ENCODE measurements around the gene ANXA6.

The ANXA6 gene

DNA sequence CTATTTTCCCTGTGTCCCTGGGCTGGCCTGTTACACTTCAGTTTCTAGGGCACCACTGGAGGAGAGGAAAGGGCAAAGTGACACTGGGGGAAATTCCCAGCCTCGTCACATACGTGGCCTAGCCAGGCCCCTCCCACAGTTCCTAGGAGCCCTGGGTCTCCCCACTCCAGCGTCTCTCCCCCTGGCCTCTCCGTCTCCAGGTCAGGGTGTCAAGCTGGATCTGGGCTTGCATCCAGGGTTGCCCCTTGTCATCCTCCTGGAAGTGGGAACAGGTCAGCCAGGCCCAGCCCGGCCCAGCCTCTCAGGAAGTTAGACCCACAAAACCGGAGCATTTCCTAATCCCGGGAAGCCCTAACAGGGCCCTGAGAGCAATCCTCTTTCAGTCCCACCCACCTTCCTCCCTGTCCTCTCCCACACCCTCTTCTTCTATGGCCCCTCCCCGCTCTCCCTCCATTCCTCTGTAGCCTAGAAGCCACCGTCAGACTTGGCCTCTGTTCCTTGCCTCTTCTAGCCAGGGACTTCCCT is 72.0 kb downstream of the ANXA6 start:
- Mint-ChIP-seq H3K27me3 (ENCODE audit: low read depth, poor library complexity) (peaks cover 7% of the 10 kb centered on the region), H3K27ac (no peak overlapping the region), H3K4me1 (peaks cover 33% of the 10 kb centered on the region), H3K9me3 (no peaks in the 10 kb centered on the region), H3K36me3 (ENCODE audit: low read depth) (no peaks in the 10 kb centered on the region), H3K4me3 (no peak overlapping the region)
- DNase-seq, result no peak
- TF ChIP-seq, protein P1, sequence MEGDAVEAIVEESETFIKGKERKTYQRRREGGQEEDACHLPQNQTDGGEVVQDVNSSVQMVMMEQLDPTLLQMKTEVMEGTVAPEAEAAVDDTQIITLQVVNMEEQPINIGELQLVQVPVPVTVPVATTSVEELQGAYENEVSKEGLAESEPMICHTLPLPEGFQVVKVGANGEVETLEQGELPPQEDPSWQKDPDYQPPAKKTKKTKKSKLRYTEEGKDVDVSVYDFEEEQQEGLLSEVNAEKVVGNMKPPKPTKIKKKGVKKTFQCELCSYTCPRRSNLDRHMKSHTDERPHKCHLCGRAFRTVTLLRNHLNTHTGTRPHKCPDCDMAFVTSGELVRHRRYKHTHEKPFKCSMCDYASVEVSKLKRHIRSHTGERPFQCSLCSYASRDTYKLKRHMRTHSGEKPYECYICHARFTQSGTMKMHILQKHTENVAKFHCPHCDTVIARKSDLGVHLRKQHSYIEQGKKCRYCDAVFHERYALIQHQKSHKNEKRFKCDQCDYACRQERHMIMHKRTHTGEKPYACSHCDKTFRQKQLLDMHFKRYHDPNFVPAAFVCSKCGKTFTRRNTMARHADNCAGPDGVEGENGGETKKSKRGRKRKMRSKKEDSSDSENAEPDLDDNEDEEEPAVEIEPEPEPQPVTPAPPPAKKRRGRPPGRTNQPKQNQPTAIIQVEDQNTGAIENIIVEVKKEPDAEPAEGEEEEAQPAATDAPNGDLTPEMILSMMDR (IDR thresholded peaks at IDR 0.05), result no peak

DNA sequence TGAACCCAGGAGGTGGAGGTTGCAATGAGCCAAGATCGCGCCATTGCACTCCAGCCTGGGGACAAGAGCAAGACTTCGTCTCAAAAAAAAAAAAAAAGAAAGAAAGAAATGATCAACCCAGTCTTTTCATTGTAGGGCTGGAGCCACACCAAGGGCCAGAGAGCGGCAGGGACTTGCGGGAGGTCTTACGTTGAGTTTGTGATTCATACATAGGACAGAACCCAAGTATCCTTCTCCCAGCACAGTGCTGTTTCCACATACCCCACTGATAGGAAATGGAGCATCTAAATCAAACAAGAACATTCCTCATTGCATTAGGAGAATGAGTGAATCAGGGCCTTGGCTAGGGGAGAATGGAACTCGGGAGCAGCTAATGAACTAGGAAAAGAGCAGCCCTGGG is 73.2 kb downstream of the ANXA6 start:
- no peaks in the 10 kb centered on the region for H3K27me3 Mint-ChIP-seq (ENCODE audit: low read depth, poor library complexity)
- H3K4me1 Mint-ChIP-seq, result peaks cover 45% of the 10 kb centered on the region
- no peak for DNase-seq
- H3K27ac Mint-ChIP-seq, result no peak overlapping the region
- TF ChIP-seq, protein P1 (IDR thresholded peaks at IDR 0.05), result no peak
- no peak overlapping the region for H3K4me3 Mint-ChIP-seq
- no peaks in the 10 kb centered on the region for H3K9me3 Mint-ChIP-seq
- no peaks in the 10 kb centered on the region for H3K36me3 Mint-ChIP-seq (ENCODE audit: low read depth)

DNA sequence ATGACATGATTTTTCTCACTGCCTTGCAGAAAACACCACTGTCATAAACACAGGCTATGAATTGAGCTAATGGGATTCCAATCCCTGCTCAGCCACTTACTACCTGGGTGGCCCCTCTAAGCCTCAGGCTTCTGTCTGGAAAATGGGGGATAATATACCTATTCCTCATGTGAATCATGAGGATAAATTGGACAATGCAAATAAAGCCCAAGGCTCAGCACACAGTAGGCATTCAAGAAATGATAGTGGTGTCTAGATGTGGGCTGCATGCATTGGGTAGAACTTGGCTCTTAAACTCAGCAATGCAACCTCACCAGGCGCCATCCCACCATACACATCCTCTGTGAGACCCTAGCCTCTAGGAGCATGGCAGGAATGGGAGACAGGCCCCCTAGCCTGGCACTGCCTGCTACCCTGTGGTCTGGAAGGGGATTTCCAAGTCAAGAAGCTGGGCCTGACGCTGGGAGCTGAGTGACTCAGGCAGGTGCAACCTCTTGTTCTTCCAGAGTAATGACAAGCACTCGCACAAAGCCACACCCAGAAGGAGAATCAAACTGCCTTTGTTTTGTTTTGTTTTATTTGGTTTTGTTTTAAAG is 74.4 kb downstream of the ANXA6 start:
- H3K4me3 Mint-ChIP-seq, result no peak overlapping the region
- TF ChIP-seq, protein P1 (IDR thresholded peaks at IDR 0.05), result no peak
- H3K4me1 Mint-ChIP-seq, result peaks cover 44% of the 10 kb centered on the region
- no peaks in the 10 kb centered on the region for H3K27me3 Mint-ChIP-seq (ENCODE audit: low read depth, poor library complexity)
- DNase-seq, result no peak
- H3K27ac Mint-ChIP-seq, result no peak overlapping the region
- peaks cover 3% of the 10 kb centered on the region for H3K36me3 Mint-ChIP-seq (ENCODE audit: low read depth)
- no peaks in the 10 kb centered on the region for H3K9me3 Mint-ChIP-seq

DNA sequence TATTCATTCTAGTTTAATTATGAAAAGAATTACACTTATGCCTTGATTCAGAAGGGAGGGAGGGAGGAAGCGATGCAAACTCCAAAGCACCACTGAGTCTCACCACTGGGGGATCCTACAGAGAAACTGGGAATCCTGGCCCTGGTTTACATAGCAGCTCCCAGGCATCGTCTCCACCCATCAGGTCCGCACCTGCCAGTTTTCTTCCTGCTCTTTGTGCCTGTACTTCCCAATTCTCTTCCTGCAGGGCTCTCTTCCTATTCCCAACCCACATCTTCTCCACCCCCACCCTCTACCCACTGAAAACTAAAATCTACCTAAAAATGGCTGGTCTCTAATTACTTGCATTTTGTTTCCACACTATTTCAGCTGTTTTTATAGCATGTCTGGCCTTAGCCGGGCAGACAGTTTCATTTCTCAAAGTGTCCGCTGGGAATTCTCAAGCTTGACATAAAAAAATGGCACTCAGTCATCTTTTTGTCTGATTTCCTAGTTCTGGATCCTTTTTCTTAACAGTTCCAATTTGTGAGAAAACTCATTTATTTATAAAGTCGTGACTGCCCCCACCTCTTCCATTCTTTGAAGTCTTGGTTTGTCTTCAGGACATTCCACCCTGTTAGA is 75.2 kb downstream of the ANXA6 start:
- Mint-ChIP-seq H3K4me3 (peak overlapping the region; percentile 89), H3K9me3 (no peaks in the 10 kb centered on the region), H3K27me3 (ENCODE audit: low read depth, poor library complexity) (no peaks in the 10 kb centered on the region), H3K27ac (no peak overlapping the region), H3K36me3 (ENCODE audit: low read depth) (peaks cover 9% of the 10 kb centered on the region), H3K4me1 (peaks cover 46% of the 10 kb centered on the region)
- no peak for DNase-seq
- TF ChIP-seq, protein P1 (IDR thresholded peaks at IDR 0.05), result peak; percentile 17

DNA sequence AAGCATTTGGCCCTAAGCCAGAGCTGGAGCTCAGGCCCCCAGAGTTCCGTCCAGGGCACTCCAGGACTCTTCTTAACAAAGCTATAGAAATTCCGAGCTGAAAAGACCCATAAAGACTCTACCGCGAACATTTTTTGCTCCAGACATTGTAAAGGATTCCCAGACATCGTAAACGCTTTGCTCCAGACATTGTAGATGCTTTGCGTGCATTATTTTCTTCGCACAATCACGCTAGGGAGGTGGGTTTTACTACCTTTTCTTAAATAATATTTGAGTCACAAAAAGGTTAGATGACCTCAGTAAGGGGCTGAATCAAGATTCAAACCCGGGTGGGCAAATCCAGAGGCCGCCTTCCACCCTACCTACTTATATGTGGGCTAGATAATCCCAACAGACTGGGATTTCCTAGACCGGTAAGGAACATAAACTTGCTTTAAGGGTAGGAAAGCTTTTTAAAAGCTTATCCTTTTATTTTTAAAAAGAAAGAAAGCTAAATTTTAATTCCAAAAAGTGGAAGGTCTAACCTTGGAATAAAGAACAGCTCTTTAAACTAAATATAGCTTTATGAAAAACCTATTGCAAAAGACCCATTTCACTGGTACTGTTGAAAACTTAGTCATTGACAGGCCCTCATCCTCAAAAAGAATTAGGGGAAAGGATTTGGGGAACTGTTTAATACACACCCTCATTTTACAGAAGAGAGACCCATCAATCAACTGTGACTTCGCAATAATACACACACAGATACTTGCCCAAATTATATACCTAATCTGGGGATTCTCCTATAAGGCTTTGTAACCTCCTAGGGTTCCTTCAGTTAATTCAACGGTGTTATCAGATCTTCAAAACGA is 75.9 kb downstream of the ANXA6 start:
- peak overlapping the region; percentile 86 for H3K27ac Mint-ChIP-seq
- peaks cover 15% of the 10 kb centered on the region for H3K36me3 Mint-ChIP-seq (ENCODE audit: low read depth)
- H3K9me3 Mint-ChIP-seq, result no peaks in the 10 kb centered on the region
- H3K27me3 Mint-ChIP-seq (ENCODE audit: low read depth, poor library complexity), result no peaks in the 10 kb centered on the region
- H3K4me3 Mint-ChIP-seq, result peak overlapping the region; percentile 89
- TF ChIP-seq, protein P1 (IDR thresholded peaks at IDR 0.05), result no peak
- no peak for DNase-seq
- H3K4me1 Mint-ChIP-seq, result peaks cover 51% of the 10 kb centered on the region
